ENCODE results near the gene CDA.

- TF ChIP-seq, protein P1, sequence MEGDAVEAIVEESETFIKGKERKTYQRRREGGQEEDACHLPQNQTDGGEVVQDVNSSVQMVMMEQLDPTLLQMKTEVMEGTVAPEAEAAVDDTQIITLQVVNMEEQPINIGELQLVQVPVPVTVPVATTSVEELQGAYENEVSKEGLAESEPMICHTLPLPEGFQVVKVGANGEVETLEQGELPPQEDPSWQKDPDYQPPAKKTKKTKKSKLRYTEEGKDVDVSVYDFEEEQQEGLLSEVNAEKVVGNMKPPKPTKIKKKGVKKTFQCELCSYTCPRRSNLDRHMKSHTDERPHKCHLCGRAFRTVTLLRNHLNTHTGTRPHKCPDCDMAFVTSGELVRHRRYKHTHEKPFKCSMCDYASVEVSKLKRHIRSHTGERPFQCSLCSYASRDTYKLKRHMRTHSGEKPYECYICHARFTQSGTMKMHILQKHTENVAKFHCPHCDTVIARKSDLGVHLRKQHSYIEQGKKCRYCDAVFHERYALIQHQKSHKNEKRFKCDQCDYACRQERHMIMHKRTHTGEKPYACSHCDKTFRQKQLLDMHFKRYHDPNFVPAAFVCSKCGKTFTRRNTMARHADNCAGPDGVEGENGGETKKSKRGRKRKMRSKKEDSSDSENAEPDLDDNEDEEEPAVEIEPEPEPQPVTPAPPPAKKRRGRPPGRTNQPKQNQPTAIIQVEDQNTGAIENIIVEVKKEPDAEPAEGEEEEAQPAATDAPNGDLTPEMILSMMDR (IDR thresholded peaks at IDR 0.05): no peak
- TF ChIP-seq POLR2A (IDR thresholded peaks at IDR 0.05) (no peak), EP300 (IDR thresholded peaks at IDR 0.05) (no peak)
These were observed 20.6 kb downstream of the CDA start for GRCh38 chr1:20609541-20609940.
